Right lobe of liver (tissue), 6 donors: ENCODE measurements around the gene LRIG3. TPM values are rescaled to one million over a fixed set of nuclear protein-coding genes. Genes with fewer than 3 reads are reported as not detected.
A peak's percentile ranks its signal among the peaks of the same experiment; 100 is the strongest.

Source experiments
- ATAC-seq, 4 donors: fragments of 200-7000 bp; cut with Tn5 transposase; one replicate each; pipeline ENCODE4 v1.9.1; 2020; ENCODE audit warnings: mild to moderate bottlenecking in 4 of 4, moderate library complexity in 4 of 4
- DNase-seq, 3 donors: peaks; one replicate each; pipeline ENCODE4 v3.0.0-alpha.2; 2020
- H3K27ac ChIP-seq, 3 donors: fragments of 200-600 bp; one replicate each; pipeline ENCODE4 v1.8.0; 2022
- H3K27me3 ChIP-seq, 2 donors: fragments of 200-600 bp; one replicate each; pipeline ENCODE4 v1.8.0; 2022
- H3K36me3 ChIP-seq, 4 donors: fragments of 200-600 bp; sonication (generic) in 1 of 4; one replicate each; pipeline versions ENCODE4 v1.5.1 to v1.8.0; 2017 to 2022; ENCODE audit warnings: control low read depth in 1 of 4
- H3K4me1 ChIP-seq, 4 donors: fragments of 200-600 bp; sonication (generic) in 1 of 4; one replicate each; pipeline versions ENCODE4 v1.5.1 to v1.8.0; 2017 to 2022; ENCODE audit warnings: control low read depth in 1 of 4
- H3K4me3 ChIP-seq, 3 donors: fragments of 200-600 bp; one replicate each; pipeline ENCODE4 v1.8.0; 2022
- H3K9me3 ChIP-seq, 4 donors: fragments of 200-600 bp; sonication (generic) in 1 of 4; one replicate each; pipeline versions ENCODE4 v1.5.1 to v1.8.0; 2017 to 2022; ENCODE audit warnings: control low read depth in 1 of 4
- CTCF ChIP-seq, 4 donors: fragments of 200-600 bp in 3 of 4; fragments of 450-650 bp in 1 of 4; IDR thresholded peaks; one replicate each; pipeline versions ENCODE4 v1.5.1 to v1.8.0; 2016 to 2022; ENCODE audit warnings: antibody characterized with exemption in 4 of 4, mild to moderate bottlenecking in 2 of 4
- POLR2A ChIP-seq: fragments of 450-650 bp; IDR thresholded peaks from one replicate; pipeline ENCODE4 v1.6.1; 2017; ENCODE audit warnings: antibody characterized with exemption, mild to moderate bottlenecking
- WGBS: methylation state at CpG from one replicate; pipeline ENCODE4 v1.1.6; 2018; ENCODE audit warnings: low coverage, low lambda C conversion rate; ENCODE audit not compliant: insufficient coverage; ENCODE audit errors: missing lambda C conversion rate; 5-methylcytosine and 5-hydroxymethylcytosine counted together
- intact Hi-C, 2 donors: fragments of 100-400 bp; cut with DNase I; formaldehyde crosslinking; loops; one replicate each; pipeline versions ENCODE4 v1.11.2 to v1.14.1; 2022
- total RNA-seq, 6 experiments: library from RNA; depleted of rRNA in 2 of 6; stranded (reverse); fragments of >200 nt in 2 of 6; fragmentation: NEBNext Ultra II Directional in 3 of 6; extraction: Animal tissue kit (Norgen Biotek cat#: 25700) in 3 of 6; gene quantifications; one replicate each; pipeline versions ENCODE4 v1.1.0 to v1.2.4, GENCODE V29; 2016 to 2023
- donor health status: DM: no; HTN: yes; CAD: no.
- donor health status: DM: no; HTN: no; CAD: no.
- donor health status: DM: no; HTN: no; CAD: no.
- donor health status: DM: no; HTN: yes; CAD: no.
- donor health status: DM: no; HTN: yes; CAD: no.

LRIG3 gene
- total RNA-seq, 6 experiments from 2014 or later, result 4.2 to 13.3 (median 8.9) TPM

- no peak for DNase-seq
- Histone ChIP-seq H3K4me3 (no peak overlapping the region), H3K27ac (no peak overlapping the region), H3K36me3 (peaks cover 0 to 1% (median 0%) of the 10 kb centered on the region in 4 donors), H3K4me1 (no peaks in the 10 kb centered on the region), H3K9me3 (no peaks in the 10 kb centered on the region), H3K27me3 (no peaks in the 10 kb centered on the region)
- peak in 1 of 4 donors; percentile 35 for ATAC-seq
- whole genome bisulfite sequencing, result 83% methylated on average over 4 of the region's 4 CpGs
- intact Hi-C loops, result no loop called here
- TF ChIP-seq CTCF (IDR thresholded peaks at IDR 0.05) (no peak), POLR2A (no peak)
Measured at GRCh38 chr12:58895053-58895452, 25.3 kb downstream of the LRIG3 start.

GRCh38 chr12:58894040-58894439 lies 26.3 kb downstream of the LRIG3 start:
- ATAC-seq, result no peak
- H3K27ac ChIP-seq, result no peak overlapping the region
- intact Hi-C loops, result no loop called here
- peaks cover 0 to 11% (median 3%) of the 10 kb centered on the region in 4 donors for H3K36me3 ChIP-seq
- H3K9me3 ChIP-seq, result no peaks in the 10 kb centered on the region
- WGBS, result 84% methylated on average over 4 of the region's 6 CpGs
- DNase-seq, result no peak
- no peak overlapping the region for H3K4me3 ChIP-seq
- no peaks in the 10 kb centered on the region for H3K4me1 ChIP-seq
- no peaks in the 10 kb centered on the region for H3K27me3 ChIP-seq
- no peak for TF ChIP-seq CTCF (IDR thresholded peaks at IDR 0.05)
- TF ChIP-seq POLR2A, result no peak

GRCh38 chr12:58893495-58893894 lies 26.8 kb downstream of the LRIG3 start:
- H3K4me1 ChIP-seq, result peaks cover 0 to 2% (median 0%) of the 10 kb centered on the region in 4 donors
- ATAC-seq (no peak), DNase-seq (no peak)
- no peak overlapping the region for H3K4me3 ChIP-seq
- H3K27me3 ChIP-seq, result no peaks in the 10 kb centered on the region
- WGBS, result 68% methylated on average over 3 of the region's 3 CpGs
- TF ChIP-seq CTCF (IDR thresholded peaks at IDR 0.05), result no peak
- no peak for TF ChIP-seq POLR2A
- H3K9me3 ChIP-seq, result no peaks in the 10 kb centered on the region
- no peak overlapping the region for H3K27ac ChIP-seq
- H3K36me3 ChIP-seq, result peaks cover 0 to 17% (median 3%) of the 10 kb centered on the region in 4 donors
- intact Hi-C loops, result no loop called here

- TF ChIP-seq POLR2A (no peak), CTCF (IDR thresholded peaks at IDR 0.05) (no peak)
- 84% methylated on average over 6 of the region's 6 CpGs for WGBS
- ATAC-seq (no peak), DNase-seq (no peak)
- Histone ChIP-seq H3K27ac (no peak overlapping the region), H3K27me3 (no peaks in the 10 kb centered on the region), H3K4me3 (no peak overlapping the region), H3K9me3 (no peaks in the 10 kb centered on the region), H3K36me3 (peaks cover 0 to 26% (median 5%) of the 10 kb centered on the region in 4 donors), H3K4me1 (peaks cover 0 to 25% (median 7%) of the 10 kb centered on the region in 4 donors)
- intact Hi-C loops, result no loop called here
Measured at GRCh38 chr12:58889557-58889956, 30.7 kb downstream of the LRIG3 start.
